ENCODE results near the gene GLS.
"Not testable (repeated sequence)": the region's sequence is repeated elsewhere in the genome, so short reads cannot be mapped to it uniquely, and the experiment has no call there.

The GLS gene

DNA sequence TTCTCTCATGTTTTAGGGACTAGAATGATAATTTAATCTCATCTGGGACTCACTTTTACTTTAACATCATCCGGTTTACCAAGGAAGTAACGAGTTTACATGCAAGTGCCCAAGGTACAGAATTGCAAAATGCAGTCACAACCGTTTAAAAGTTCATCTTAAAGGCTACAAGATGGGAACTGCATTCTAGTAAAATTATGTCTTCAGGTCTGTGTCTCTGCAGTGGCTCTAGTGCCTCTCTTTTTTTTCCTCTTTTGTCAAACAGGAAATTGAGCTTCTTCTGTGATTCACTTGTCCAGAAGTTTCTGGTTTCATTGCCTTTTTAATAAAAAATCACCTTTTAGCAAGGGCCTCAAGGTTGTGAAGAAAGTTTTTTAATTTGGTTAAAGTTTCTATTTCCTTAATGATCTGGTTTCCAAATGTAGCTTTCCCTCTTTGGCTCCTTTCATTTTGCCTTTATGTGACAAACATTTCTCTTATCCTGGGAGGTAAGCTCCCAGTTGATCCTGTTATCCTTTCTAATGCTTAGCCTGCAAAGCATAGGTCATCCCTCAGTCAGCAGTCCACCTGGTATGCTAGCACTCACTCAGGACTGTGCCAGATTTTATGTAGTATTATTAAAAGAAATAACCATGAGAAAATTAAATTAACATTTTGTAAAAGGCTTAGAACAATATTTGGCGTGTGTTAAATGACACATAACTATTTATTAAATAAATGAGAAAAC is 2.4 kb downstream of the GLS start:
- DNase-seq (ENCODE audit: low read depth in 2 of 2, low spot score in 1 of 2): no peak

DNA sequence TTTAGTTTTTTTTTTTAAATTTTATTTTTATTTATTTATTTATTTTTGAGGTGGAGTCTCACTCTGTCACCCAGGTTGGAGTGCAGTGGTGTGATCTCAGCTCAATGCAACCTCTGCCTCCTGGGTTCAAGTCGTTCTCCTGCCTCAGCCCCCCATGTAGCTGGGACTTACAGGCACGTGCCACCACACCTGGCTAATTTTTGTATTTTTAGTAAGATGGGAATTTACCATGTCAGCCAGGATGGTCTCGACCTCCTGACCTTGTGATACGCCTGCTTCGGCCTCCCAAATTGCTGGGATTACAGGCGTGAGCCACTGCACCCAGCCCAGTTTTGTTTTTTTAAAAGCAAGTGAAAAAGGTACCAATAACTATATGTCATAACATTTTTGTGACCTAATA is 5.2 kb downstream of the GLS start:
- DNase-seq (ENCODE audit: low read depth in 2 of 2, low spot score in 1 of 2): not testable (repeated sequence)

DNA sequence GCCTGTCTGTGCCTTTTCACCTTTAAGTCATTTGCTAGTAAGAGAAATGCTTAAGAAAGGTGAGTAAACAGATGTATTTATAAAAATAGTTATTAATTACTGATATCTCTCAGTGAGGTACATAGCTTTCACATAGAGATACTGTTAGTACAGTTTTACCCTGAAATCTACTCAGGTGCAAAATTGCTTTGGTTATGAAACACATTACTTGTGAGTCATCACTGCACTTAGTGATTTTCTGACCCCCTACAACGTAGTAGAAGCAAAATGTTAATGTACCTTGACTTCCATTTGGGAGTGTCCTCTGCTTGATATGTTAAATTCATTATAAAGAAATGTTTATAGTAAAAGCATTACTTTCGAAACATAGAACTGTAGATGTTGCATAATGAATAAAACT is 6.5 kb downstream of the GLS start:
- no peak for DNase-seq (ENCODE audit: low read depth in 2 of 2, low spot score in 1 of 2)

DNA sequence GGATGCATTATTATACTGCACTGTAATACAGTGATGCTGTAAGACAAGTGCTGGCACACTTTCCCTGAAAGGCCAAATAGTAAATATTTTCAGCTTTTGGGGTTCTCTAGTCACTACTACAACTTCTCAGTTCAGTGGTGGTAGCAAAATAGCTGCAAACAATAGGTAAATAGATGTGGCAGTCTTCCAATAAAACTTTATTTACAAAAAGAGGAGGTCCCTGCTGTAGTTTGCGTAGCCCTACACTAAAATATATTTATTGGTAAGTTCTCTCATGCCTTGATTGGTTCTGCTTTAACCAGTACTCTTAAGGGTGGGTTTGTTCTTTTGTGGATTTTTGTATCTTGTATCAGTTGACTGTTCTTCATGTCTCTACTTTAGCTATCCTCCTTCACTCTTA is 7.8 kb downstream of the GLS start:
- no peak for DNase-seq (ENCODE audit: low read depth in 2 of 2, low spot score in 1 of 2)

DNA sequence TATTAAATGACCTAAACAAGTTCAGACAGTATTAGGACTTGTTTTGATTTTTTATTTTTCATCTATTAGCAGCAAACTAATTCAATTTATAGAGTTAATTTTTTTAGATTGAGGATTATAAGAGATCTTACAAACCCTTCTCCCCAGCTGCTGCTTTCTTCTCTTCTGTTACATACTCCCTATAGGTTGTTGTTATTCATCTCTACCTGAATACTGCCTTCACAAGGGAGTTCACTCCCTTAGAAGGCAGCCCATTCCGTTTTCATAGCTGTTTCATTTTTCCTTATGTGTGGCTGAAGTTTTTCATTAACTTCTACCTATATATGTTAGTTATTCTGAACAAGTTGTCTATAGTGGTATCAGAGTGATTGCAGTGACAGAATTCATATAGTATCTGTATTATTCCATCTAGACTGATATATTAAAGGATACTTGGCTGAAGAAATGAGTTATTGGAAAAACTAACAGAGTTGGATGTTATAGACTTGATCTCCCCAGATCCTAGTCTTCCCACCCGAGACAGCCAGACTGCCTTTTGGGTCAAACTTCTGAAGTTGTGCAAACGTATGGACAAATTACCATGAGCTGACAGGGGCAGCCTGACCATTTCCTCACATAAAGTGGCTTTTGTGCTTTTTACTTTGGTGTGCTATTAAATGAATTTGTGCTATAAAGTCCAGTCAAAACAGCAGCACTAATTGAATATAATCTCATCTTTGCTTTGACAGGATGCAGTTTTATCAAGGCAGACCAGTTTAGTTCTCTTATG is 8.7 kb downstream of the GLS start:
- DNase-seq (ENCODE audit: low read depth in 2 of 2, low spot score in 1 of 2): no peak

DNA sequence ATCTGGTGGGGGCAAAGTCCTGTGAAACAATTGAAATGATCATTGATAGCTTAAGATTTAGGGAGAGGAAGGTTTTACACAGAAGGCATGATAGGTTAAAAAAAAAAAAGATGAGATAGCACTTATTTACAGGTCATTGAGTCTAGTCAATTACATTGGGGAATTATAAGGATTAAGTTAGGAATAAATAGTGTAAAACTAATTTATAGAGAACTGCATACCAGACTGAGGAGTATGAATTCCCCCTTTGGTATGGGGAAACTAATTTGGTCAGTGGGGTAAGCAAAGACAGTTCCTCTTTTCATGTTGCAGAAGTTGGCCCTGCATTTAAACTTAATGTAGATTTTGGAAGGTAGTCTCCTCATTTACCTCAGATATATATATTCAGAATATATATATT is 10.8 kb downstream of the GLS start:
- DNase-seq (ENCODE audit: low read depth in 2 of 2, low spot score in 1 of 2): no peak

DNA sequence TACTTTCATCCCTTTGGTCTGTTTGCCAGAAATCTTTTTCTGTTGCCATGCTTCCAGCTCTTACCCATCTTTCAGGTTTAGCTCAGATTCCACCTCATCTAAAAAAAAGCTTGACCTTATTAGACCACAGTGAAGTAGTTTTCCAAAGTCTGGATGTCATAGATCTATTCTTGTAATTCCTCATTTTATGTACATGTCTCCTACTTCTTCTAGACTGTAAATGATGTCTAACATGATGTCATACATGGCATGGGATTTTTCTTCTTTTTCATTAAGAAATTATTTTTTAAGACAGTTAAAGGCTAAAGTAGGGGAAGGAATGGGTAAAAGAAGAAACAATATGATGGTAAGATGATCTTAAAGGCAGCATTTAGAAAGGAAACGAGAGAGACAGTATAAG is 11.3 kb downstream of the GLS start:
- no peak for DNase-seq (ENCODE audit: low read depth in 2 of 2, low spot score in 1 of 2)

DNA sequence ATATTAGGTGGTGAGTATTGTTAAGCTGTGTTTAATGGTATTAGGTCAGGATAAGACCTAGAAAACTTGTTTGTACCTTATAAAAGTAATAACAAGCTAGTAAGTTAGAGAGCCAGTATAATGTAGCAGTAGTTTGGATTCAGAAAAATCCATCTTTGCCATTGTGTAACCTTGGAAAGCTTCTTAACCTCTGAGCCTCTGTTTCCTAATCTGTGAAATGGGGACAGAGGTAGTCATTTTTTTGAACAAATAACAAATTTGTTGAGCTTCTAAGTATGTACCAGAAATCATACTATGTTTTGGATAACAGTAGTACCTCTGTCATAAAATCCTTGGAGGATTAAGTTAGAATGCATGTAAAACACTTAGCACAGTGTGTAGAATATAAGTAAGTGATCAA is 12.5 kb downstream of the GLS start:
- no peak for DNase-seq (ENCODE audit: low read depth in 2 of 2, low spot score in 1 of 2)

DNA sequence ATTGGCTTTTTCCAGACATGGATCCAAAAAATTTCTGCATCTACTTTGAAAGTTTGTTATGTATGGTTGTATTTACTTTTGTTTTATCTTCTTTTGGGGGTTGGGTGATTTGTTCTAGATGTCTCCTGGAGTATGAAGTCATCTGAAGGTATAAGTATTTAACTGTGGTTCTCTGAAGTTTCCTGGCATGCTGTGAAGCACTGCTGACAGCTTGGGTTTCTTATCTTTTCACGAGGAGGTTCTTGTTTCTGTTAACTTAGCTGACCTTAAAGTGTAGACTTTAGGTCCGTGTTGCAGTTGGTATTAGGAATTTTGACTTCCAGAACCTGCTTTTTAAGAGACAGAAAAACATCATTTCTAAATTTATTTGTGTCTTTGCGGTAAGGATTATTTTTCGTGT is 15.9 kb downstream of the GLS start:
- DNase-seq (ENCODE audit: low read depth in 2 of 2, low spot score in 1 of 2): no peak

DNA sequence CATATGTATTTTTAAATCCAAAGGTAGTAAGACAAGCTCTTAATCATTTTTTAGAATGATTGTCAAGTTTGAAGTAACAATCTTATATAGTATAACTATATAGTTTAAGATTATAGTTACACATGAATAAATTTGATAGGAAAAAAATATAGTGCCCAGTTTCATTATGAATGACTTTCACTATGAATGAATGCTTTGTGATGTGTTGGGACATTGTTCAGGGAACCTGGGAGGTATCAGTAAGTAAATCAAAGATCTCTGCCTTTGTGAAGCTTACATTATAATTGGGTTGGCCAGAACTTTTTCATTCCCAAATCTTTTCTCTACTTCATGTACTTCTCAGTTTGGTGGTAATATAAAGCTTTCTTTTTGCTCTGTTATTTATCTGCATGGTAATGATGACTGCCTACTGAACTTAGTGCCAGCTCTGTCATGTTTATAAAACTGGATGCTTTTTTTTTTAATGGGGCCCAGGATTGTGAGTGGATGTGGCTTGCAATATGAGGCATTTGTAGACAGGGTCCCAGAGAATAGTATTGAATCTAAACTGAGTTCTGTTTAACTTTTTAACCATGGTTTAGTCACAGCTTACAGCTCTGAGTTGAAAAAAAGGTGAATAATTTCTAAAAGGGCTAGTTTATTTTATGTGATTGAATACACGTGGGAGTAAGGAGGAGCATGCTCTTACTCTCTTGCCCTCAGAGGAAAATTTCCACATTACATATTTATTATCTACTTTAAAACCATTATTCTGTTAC is 23.3 kb downstream of the GLS start:
- DNase-seq (ENCODE audit: low read depth in 2 of 2, low spot score in 1 of 2): no peak

DNA sequence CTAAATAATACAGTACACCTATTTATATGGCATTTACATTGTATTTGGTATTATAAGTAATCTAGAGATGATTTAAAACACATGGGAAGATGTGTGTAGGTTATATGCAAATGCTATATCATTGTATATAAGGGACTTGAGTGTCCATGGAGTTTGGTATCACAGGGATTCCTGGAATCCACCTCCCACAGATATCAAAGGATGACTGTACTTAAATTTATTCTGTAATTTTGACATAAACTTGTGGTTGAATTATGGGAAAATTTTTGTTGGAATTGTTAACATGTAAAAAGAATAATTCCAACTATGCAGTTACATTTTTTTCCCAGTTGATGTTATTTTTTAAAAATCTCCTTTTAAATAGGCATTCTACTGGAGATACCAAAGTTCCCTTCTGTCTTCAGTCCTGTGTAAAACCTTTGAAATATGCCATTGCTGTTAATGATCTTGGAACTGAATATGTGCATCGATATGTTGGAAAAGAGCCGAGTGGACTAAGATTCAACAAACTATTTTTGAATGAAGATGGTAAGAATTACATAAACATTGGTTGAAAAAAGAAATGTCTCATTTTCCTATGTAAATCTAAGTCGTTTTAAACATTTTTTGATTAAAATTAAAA is 24.1 kb downstream of the GLS start:
- DNase-seq (ENCODE audit: low read depth in 2 of 2, low spot score in 1 of 2): no peak

DNA sequence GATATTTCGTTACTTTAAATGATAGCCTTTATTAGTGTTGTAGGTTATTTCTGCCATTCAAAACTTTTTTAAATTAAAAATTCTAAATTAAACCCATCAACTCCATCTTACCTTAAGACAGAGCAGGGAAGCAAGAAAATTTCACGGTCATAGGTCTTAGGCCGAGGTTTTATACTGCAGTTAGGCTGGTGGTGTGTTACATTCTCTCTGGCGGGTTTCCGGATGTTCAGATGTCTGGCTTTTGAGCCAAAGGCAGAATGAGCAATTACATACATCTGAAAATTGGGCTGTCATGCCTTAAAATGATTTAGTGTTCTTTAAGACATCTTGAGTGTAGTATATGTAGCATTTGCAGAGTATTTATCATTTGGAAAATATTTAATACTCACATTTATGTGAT is 27.9 kb downstream of the GLS start:
- DNase-seq (ENCODE audit: low read depth in 2 of 2, low spot score in 1 of 2): no peak

DNA sequence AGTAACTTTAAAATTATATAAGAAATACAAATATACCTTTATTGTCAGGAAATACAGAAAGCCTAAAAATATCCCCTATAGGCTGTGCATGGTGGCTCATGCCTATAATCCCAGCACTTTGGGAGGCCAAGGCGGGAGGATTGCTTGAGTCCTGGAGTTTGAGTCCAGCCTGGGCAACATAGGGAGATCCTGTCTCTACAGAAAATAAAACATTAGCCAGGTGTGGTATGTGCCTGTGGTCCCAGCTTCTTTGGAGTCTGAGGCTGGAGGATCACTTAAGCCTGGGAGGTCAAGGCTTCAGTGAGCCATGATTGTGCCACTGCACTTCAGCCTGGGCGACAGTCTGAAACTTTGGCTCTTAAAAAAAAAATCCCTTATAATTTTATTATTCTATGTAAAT is 29.1 kb downstream of the GLS start:
- no peak for DNase-seq (ENCODE audit: low read depth in 2 of 2, low spot score in 1 of 2)

DNA sequence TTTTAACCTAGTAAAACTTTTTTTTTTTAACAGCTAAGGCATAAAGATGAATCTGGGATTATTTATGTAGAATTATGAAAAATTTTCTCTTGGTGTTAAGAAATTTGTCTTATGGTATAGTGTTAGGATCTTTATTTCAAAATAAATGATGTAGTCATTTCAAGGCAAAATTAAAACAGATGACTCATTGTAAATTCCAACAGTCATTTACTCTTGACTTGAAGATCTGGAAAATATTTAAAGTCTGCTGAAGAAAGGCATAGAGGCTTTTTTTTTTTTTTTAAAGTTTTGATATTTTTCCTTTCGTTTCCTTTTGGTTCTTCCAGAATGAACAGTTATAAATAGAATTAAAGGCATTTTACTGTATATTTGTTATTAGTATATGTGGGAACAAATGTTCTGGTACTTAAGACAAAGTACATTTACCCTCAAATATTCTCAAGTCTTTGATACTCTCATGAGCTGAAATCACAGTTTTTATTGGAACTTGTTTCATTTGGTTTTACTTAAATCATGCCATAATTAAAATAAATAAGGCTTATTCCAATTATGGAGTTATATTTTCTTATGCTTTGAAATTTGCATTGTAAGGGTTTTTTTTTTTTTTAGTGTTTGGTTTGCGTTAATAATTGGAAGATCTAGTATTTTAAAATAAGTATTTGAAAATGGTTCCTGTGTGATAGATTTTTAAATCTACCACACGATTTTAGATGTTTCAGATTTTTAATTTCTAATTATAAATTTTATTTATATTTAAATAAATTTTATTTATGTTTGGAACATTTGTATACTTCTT is 29.9 kb downstream of the GLS start:
- DNase-seq (ENCODE audit: low read depth in 2 of 2, low spot score in 1 of 2): no peak

DNA sequence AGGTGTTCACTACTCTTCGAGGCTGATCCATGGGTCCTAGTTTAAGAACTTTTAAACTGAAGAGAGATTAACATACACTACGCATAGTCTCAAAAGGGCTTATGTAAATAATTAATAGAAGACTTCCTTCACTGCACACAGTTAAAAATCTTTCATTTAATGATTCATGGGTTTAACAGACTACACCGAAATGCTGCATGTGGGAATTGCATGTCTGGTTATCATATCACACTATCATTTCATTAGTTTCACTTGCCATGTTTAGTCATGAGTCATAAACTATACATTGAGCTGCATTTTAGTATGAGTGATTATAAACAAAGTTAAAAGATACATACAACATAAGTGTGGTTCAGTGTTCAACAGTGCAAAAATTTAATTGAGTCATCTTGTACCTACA is 31.2 kb downstream of the GLS start:
- no peak for DNase-seq (ENCODE audit: low read depth in 2 of 2, low spot score in 1 of 2)

DNA sequence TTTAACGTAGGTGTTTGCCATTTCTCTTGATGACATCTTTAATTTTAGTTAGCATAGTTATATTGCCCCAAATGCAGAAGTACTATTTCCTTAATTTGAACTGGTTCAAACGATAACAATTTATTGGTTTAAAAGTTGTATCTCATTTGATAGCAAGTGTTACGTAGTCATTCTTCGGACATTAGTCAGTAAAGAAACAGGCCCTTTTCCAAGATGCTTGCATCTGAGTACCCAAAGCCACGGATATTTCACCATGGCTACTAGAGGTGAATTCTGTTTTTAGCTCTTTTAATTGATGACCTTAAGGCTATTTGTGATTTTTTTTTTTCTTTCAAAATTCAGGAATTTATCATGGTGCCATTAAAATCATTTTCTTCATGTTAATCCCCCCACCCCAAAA is 32.1 kb downstream of the GLS start:
- DNase-seq (ENCODE audit: low read depth in 2 of 2, low spot score in 1 of 2): no peak

DNA sequence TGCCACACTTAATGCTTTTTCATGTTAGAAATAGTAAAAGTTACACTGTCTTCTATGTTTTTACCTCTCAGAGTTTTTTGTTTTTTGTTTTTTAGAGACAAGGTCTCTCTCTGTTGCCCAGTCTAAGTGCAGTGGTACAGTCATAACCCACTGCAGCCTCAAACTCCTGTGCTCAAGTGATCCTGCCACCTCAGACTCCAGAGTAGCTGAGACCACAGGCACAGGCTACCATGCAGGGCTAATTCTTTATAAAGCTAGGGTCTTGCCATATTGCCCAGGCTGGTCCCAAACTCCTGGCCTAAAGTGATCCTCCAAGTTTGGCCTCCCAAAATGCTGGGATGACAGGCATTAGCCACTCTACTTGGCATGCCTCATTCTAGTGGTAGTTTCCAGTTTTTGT is 33.1 kb downstream of the GLS start:
- no peak for DNase-seq (ENCODE audit: low read depth in 2 of 2, low spot score in 1 of 2)

DNA sequence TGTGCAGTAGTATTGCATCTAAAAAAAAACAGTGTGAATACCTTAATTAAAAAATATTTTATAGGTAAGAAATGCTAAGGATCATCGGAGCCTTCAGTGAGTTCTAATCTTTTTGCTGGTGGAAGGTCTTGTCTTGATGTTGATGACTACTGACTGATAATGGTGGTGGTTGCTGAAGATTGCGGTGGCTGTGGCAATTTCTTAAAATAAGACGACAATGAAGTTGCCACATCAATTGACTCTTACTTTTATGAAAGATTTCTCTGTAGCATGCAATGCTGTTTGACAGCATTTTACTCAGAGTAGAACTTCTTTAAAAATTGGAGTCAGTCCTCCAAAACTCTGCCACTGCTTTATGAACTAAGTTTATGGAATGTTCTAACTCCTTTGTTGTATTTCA is 36.2 kb downstream of the GLS start:
- no peak for DNase-seq (ENCODE audit: low read depth in 2 of 2, low spot score in 1 of 2)

DNA sequence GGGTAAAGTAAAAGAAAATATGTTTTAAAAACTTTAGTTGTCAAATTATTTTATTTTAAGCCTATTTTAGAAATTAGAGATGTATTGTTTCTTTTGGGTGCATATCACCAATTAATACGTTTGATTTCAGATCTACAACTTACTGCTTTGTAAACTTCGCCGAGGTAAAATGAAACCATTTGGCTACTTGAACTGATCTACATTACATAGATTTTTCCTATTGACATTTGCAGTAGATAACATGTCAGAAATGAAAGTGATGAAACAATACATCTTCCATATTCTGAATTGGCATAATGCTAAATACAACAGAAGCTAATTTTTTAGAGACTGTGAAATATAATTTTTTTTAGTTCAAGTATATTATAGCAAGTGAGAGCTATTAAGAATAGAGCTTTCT is 39.5 kb downstream of the GLS start:
- no peak for DNase-seq (ENCODE audit: low read depth in 2 of 2, low spot score in 1 of 2)

DNA sequence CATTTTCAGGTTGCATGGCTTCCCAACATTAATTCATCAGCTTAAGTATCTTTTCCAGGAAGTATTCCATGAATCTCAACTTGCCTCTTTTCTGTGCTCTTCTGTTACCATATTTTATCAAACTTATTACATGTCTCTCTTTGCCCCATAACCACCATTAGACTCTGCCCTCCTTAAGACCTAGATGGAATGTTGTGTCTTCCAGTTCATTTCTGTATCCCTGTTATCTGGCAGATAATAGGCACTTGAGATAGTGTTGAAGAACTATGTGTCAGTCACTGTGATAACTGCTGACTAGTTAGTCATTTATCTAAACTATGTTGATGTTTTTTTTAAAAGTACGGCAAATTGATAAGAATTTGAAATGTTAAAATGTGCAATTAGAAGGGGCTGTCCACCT is 41.8 kb downstream of the GLS start:
- no peak for DNase-seq (ENCODE audit: low read depth in 2 of 2, low spot score in 1 of 2)

DNA sequence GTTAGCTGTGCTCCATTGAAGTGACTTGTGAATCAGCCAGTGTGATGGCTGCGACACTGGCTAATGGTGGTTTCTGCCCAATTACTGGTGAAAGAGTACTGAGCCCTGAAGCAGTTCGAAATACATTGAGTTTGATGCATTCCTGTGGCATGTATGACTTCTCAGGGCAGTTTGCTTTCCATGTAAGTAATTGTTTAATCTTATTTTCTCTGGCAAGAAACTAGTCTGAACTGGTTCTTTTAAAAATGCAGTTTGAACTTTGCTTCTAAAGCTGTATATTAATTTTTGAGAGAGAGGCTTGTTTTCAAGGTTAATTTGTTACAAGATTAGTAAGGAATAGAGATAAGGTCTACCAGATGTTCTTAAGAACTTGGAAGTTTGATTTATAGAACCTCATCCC is 46.7 kb downstream of the GLS start:
- DNase-seq (ENCODE audit: low read depth in 2 of 2, low spot score in 1 of 2): no peak

Data from stimulated activated CD8-positive, alpha-beta memory T cell treated with anti-CD3 and anti-CD28 coated beads, Interleukin-4, amount 100 ng/mL, for 4 hours (primary cell).